ENCODE data around the gene MEPCE. TPM values are rescaled to one million over a fixed set of nuclear protein-coding genes. Genes with fewer than 3 reads are reported as not detected.
"Not testable (repeated sequence)": the region's sequence is repeated elsewhere in the genome, so short reads cannot be mapped to it uniquely, and the experiment has no call there.

The MEPCE gene
- 10 to 100 TPM; 54.8 to 61.7 (median 56.9) TPM for polyA plus RNA-seq (ENCODE audit: insufficient read length in 4 of 4)

DNA sequence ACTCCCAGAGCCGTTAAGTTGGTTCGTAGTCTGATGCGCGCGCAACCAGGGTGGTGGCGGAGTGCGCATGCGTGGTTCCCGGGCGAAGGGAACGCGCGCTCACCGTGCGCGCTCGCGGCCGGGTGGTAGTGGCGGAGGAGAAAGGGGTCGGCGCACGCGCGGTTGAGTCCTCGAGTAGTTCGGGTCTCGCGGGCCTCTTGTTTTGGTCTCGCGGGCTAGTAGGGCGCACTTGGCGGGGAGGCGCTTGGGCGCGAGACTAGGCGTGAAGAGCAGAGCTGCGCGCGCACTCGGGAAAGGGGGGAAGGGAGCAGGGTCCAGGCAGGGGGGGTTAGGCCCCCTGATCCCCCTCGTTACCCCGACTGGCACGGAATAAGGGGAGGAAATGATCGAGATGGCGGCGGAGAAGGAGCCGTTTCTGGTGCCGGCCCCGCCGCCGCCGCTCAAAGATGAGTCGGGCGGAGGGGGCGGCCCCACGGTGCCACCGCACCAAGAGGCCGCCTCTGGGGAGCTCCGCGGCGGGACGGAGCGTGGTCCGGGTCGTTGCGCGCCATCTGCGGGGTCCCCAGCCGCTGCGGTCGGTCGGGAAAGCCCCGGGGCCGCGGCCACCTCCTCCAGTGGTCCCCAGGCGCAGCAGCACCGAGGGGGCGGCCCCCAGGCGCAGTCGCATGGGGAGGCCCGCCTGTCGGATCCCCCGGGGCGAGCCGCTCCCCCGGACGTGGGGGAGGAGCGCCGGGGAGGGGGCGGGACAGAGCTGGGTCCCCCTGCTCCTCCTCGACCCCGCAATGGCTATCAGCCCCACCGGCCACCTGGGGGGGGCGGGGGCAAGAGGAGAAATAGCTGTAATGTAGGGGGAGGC is at the start of gene MEPCE:
Gene MEPCE (plus strand): TSS at position 195 of the 856 bp plus-strand sequence. CDS start 188 bp downstream, at position 383.
- peak; percentile 91 to 99 (median 94) for DNase-seq (ENCODE audit: low read depth in 4 of 4, low spot score in 3 of 4)

DNA sequence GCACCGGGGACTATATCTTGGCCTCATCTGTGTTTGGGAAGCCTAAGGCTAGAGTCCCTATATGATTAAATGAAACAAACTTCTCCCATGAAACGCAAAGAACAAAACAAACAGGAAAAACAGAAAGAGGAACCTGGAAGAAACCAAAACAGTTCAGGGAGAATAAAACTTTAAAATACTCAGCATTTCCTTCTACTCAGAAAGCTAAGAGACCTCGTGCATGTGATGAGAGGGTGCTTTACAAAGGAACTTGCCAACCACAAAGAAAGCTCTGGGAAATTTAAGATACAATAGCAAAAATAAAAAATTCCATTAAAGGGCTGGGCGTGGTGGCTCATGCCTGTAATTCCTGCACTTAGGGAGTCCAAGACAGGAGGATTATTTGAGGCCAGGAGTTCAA is 49.4 kb upstream of the MEPCE start:
- no peak for DNase-seq (ENCODE audit: low read depth in 4 of 4, low spot score in 3 of 4)

DNA sequence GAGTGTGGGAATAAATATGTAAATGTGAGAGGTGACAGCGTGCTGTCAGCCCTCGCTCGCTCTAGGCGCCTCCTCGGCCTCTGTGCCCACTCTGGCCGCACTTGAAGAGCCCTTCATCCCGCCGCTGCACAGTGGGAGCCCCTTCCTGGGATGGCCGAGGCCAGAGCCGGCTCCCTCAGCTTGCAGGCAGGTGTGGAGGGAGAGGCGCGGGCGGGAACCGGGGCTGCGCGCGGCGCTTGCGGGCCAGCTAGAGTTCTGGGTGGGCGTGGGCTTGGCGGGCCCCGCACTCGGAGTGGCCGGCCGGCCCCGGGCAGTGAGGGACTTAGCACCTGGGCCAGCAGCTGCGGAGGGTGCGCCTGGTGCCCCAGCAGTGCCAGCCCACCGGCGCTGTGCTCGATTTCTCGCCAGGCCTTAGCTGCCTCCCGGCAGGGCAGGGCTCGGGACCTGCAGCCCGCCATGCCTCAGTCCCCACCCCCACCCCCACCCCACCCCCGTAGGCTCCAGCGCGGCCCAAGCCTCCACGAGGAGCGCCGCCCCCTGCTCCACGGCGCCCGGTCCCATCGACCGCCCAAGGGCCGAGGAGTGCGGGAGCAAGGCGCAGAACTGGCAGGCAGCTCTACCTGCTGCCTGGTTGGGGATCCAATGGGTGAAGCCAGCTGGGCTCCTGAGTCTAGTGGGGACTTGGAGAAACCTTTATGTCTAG is 47.9 kb upstream of the MEPCE start:
- DNase-seq (ENCODE audit: low read depth in 4 of 4, low spot score in 3 of 4): not testable (repeated sequence)

- DNase-seq (ENCODE audit: low read depth in 4 of 4, low spot score in 3 of 4): not testable (repeated sequence)
These were observed 47.3 kb upstream of the MEPCE start for GRCh38 chr7:100382234-100382853.

GRCh38 chr7:100384628-100385294 is 44.9 kb upstream of the MEPCE start:
- DNase-seq (ENCODE audit: low read depth in 4 of 4, low spot score in 3 of 4): no peak

GRCh38 chr7:100386940-100387339 is 42.7 kb upstream of the MEPCE start:
- no peak for DNase-seq (ENCODE audit: low read depth in 4 of 4, low spot score in 3 of 4)

- DNase-seq (ENCODE audit: low read depth in 4 of 4, low spot score in 3 of 4): no peak
These were observed 41.9 kb upstream of the MEPCE start for GRCh38 chr7:100387695-100388094.

DNA sequence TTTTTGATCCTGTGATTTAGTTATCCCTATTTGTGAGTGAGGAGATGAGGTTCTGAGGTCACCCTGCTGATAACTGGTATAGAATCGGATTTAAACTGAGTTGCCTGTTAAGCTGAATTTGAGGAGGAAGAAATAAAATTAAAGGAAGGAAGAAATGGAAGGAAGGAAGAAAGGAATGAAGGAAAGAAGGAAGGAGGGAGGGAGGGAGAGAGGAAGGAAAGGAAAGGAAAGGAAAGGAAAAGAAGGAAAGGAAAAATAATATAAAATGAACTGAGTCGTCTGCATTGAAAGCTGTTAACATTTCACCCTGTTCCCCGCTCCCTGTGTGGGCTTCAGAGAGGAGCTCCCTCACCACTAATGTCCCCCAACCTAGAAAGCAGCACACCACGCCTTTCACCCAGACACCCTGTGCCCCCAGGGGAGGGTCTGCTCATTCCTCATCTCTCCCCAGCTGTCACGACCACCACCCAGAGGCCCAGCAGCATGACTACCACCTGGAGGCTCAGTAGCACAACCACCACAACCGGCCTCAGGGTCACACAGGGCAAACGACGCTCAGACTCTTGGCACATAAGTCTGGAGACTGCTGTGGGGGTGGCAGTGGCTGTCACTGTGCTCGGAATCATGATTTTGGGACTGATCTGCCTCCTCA is 40.1 kb upstream of the MEPCE start:
- no peak for DNase-seq (ENCODE audit: low read depth in 4 of 4, low spot score in 3 of 4)

DNA sequence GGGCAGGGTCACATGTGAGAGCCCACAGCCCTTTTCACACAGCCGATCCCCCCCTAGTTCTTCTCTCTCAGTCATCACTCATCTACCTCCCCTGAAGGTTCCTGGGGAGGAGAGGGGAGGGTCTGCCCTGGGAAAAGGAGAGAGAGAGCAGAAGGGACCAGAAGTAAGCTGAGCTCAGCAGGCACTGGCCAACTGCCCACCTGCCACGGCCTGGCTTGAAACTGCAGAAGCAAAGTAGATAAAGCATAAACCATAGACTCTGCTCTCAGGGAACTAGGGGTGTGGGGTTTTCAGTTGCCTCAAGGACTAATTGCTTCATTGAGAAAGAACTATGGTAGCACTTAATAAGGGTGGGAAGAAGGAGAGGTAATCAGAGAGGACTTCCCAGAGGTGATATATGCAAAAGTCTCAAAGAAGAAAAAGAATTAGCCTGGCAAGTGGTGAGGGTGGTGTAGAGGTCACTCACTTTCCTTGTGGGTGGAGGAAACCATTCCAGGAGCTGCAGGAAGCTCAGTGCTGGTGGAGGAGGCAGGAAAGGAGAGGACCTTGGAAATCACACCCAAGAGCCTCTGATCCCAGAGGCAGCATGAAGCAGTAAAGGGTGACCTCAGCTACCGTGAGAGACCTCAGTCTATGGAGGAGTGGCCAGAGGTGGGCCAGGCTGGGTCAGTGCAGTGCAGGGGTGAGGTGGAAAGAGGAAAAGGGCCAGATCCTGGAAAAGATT is 39.2 kb upstream of the MEPCE start:
- no peak for DNase-seq (ENCODE audit: low read depth in 4 of 4, low spot score in 3 of 4)

DNA sequence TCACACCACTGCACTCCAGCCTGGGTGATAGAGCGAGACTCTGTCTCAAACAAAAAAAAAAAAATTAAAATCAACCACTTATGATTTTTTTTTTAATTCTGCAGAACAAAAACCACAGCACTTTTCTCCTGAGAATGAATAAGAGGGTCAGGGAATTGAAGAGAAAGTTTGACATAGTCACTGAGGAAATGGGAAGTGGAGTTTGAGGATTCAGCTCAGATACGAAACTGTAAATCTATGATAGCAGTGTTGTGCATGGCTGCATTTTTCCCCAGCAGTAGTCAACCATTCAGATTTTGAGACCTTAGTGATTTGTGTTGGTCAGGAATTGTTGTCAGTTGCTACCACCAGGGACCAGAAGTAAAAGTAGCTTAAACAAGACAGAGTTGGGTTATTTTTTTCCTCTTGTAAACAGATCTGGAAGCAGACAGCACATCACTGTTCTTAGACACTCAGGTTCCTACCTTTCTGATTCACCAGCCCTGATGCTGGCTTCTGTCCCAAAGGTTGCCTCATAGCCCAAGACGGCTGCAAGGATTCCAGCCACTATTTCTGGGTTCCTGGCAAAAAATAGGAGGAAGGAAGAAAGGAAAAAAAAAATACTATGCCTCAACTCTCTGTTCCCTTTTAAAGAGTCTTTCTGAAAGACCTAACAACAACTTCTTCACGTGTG is 36.3 kb upstream of the MEPCE start:
- DNase-seq (ENCODE audit: low read depth in 4 of 4, low spot score in 3 of 4): no peak

- no peak for DNase-seq (ENCODE audit: low read depth in 4 of 4, low spot score in 3 of 4)
These were observed 35.6 kb upstream of the MEPCE start for GRCh38 chr7:100394077-100394476.

DNA sequence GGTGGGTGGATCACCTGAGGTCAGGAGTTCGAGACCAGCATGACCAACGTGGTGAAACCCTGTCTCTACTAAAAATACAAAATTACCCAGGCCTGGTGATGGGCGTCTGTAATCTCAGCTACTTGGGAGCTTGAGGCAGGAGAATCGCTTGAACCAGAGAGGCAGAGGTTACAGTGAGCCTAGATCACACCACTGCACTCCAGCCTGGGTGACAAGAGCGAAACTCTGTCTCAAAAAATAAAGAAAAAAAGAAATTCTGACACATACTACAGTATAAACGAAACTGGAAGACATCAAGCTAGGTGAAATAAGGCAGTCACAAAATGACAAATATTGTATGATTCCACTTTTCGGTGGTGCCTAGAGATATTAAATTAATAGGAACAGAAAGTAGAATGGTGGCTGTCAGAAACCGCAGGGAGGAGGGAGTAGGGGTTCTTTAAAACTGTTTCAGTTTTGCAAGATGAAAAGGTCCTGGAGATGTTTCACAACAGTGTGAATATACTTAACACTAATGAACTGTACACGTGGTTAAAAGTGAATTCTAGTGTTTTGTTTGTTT is 33.1 kb upstream of the MEPCE start:
- DNase-seq (ENCODE audit: low read depth in 4 of 4, low spot score in 3 of 4): no peak

- no peak for DNase-seq (ENCODE audit: low read depth in 4 of 4, low spot score in 3 of 4)
These were observed 32.1 kb upstream of the MEPCE start for GRCh38 chr7:100397315-100398081.

- no peak for DNase-seq (ENCODE audit: low read depth in 4 of 4, low spot score in 3 of 4)
These were observed 31.4 kb upstream of the MEPCE start for GRCh38 chr7:100398239-100398638.

- DNase-seq (ENCODE audit: low read depth in 4 of 4, low spot score in 3 of 4): no peak
These were observed 29.6 kb upstream of the MEPCE start for GRCh38 chr7:100400041-100400440.

DNA sequence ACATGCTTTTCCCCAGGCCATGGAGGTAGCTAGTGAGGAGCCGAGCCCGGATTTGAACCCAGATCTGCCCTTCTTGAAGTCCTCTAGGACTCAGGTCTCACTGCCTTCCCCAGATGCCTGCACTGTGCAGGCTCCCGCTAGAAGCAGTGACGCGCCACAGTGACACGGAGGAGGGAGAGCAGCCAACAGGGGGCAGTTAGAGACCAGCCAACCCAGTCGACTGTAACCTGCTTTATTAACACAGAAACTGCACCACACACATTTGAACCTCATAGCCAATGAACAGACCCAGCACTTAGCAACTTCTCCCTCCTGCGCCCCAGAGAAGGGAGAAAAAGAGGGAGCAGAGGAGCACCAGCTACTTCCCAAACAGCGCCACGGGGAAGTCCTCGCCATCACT is 29.0 kb upstream of the MEPCE start:
- peak in 3 of 4 donors; percentile 23 to 27 (median 24) for DNase-seq (ENCODE audit: low read depth in 4 of 4, low spot score in 3 of 4)

DNA sequence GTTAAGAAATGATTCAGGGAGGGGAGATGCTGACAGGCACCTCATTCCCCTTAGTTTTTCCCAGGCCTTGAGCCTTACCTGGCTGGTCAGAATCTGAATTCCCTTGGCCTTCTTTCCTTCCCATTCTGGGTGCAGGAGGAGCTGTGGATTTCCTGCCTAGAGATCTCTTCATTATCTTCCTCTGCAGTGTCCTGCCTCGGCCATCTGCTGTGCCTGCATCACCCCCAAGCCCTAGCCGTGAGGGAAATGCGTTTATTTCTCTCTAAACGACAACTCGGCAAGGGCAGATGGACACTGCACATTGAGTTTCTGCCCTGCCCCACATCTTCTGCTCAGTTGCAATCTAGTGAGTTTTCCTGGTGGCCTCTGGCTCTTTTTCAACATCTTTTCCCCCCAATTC is 27.8 kb upstream of the MEPCE start:
- no peak for DNase-seq (ENCODE audit: low read depth in 4 of 4, low spot score in 3 of 4)

- no peak for DNase-seq (ENCODE audit: low read depth in 4 of 4, low spot score in 3 of 4)
These were observed 27.4 kb upstream of the MEPCE start for GRCh38 chr7:100402241-100402640.
